ENCODE results near the gene GPR68. TPM values are rescaled to one million over a fixed set of nuclear protein-coding genes. Genes with fewer than 3 reads are reported as not detected.
"Not testable (repeated sequence)": the region's sequence is repeated elsewhere in the genome, so short reads cannot be mapped to it uniquely, and the experiment has no call there.

The GPR68 gene
- total and polyA plus RNA-seq, 8 donors: 0.09 to 0.90 (median 0.23) TPM; not detected in 1

GRCh38 chr14:91246051-91246852, 1.7 kb upstream of the GPR68 start:
- DNase-seq (no peak), ATAC-seq (no peak), FAIRE-seq (no peak)
- WGBS, 2 donors: 93 to 95% methylated on average over 15 of the region's 15 CpGs
- TF ChIP-seq, protein P1, sequence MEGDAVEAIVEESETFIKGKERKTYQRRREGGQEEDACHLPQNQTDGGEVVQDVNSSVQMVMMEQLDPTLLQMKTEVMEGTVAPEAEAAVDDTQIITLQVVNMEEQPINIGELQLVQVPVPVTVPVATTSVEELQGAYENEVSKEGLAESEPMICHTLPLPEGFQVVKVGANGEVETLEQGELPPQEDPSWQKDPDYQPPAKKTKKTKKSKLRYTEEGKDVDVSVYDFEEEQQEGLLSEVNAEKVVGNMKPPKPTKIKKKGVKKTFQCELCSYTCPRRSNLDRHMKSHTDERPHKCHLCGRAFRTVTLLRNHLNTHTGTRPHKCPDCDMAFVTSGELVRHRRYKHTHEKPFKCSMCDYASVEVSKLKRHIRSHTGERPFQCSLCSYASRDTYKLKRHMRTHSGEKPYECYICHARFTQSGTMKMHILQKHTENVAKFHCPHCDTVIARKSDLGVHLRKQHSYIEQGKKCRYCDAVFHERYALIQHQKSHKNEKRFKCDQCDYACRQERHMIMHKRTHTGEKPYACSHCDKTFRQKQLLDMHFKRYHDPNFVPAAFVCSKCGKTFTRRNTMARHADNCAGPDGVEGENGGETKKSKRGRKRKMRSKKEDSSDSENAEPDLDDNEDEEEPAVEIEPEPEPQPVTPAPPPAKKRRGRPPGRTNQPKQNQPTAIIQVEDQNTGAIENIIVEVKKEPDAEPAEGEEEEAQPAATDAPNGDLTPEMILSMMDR (IDR thresholded peaks at IDR 0.05): no peak
- intact Hi-C loops (cut with DNase I): no loop called here
- Histone ChIP-seq H3K27me3 (no peaks in the 10 kb centered on the region), H3K9me3 (no peaks in the 10 kb centered on the region), H3K4me1 (no peaks in the 10 kb centered on the region), H3K36me3 (no peaks in the 10 kb centered on the region), H3K4me3 (no peak overlapping the region), H3K27ac (no peak overlapping the region)

GRCh38 chr14:91245616-91246015, 1.1 kb upstream of the GPR68 start:
- ATAC-seq; H3K4me1 ChIP-seq; intact Hi-C loops (cut with DNase I); FAIRE-seq; H3K4me3 ChIP-seq; DNase-seq; H3K27me3 ChIP-seq; H3K36me3 ChIP-seq; H3K9me3 ChIP-seq; H3K27ac ChIP-seq: not testable (repeated sequence)
- WGBS, 2 donors: 93 to 97% methylated on average over 8 of the region's 8 CpGs

DNA sequence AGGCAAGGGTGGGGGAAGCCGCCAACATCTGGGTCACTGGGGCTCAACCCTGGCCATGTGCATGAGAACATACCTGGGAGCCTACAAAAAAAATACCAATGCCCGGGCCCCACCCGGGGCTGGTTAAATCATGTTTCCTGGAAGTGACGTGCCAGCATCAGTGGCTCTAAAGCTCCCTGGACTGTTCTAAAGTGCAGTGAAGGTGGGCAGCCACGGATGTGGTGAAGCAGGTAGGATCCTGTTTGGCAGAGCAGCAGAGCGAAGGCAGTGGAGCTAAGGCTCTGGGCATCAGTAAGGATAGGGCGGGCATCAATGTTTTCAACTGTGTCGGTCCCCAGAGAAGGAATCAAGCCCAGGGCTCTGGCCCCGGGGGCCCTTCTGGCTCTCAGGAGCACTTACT, 525 bp upstream of the GPR68 start:
- ATAC-seq: peak in 2 of 4 donors; percentile 22 to 38

GRCh38 chr14:91243074-91243471, 1.4 kb downstream of the GPR68 start:
- Histone ChIP-seq H3K4me3 (no peak overlapping the region), H3K36me3 (no peaks in the 10 kb centered on the region), H3K27me3 (no peaks in the 10 kb centered on the region), H3K27ac (no peak overlapping the region), H3K9me3 (no peaks in the 10 kb centered on the region), H3K4me1 (no peaks in the 10 kb centered on the region)
- WGBS, 2 donors: 67 to 83% methylated on average over 6 of the region's 6 CpGs
- FAIRE-seq (no peak), DNase-seq (no peak), ATAC-seq (no peak)
- intact Hi-C loops (cut with DNase I): no loop called here
- TF ChIP-seq, protein P1 (IDR thresholded peaks at IDR 0.05): no peak

More for the DNA sequence above, 525 bp upstream of the GPR68 start:
- intact Hi-C loops (cut with DNase I): no loop called here
- TF ChIP-seq, protein P1 (IDR thresholded peaks at IDR 0.05): no peak
- Histone ChIP-seq H3K9me3 (no peaks in the 10 kb centered on the region), H3K4me1 (no peaks in the 10 kb centered on the region), H3K27ac (no peak overlapping the region), H3K4me3 (no peak overlapping the region), H3K36me3 (no peaks in the 10 kb centered on the region), H3K27me3 (no peaks in the 10 kb centered on the region)
- whole genome bisulfite sequencing, 2 donors: 77 to 78% methylated on average over 9 of the region's 9 CpGs
- FAIRE-seq (no peak), DNase-seq (no peak)

DNA sequence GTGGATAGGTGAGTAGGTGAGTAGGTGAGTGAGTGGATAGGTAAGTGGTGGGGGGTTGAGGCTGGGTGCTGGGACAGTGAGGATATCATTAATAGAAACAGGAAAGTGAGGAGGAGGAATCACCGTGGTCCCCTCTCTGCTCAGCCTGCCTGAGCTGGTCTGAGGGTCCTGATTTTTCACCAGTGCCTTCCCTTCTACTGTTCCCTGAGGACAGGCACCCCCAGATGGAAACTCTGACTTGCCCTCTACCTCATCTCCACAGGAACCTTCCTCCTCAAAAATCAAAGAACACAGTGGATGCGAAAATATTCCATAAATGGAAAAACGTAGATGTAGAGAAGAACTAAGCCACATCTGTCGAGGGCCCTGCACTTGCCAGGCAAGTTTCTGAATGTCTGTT, 1.9 kb downstream of the GPR68 start:
- no peak overlapping the region for H3K4me3 ChIP-seq
- no peaks in the 10 kb centered on the region for H3K9me3 ChIP-seq
- intact Hi-C loops (cut with DNase I): no loop called here
- no peak overlapping the region for H3K27ac ChIP-seq
- FAIRE-seq (no peak), ATAC-seq (no peak), DNase-seq (no peak)
- TF ChIP-seq, protein P1 (IDR thresholded peaks at IDR 0.05): no peak
- H3K4me1 ChIP-seq: no peaks in the 10 kb centered on the region
- no peaks in the 10 kb centered on the region for H3K27me3 ChIP-seq
- 58 to 81% methylated on average over 4 of the region's 4 CpGs for WGBS, 2 donors
- no peaks in the 10 kb centered on the region for H3K36me3 ChIP-seq
